ENCODE measurements around the gene USP34. TPM values are rescaled to one million over a fixed set of nuclear protein-coding genes. Genes with fewer than 3 reads are reported as not detected.

USP34 gene
- total and polyA plus RNA-seq, 4 donors = 13.4 to 82.7 (median 51.1) TPM

DNA sequence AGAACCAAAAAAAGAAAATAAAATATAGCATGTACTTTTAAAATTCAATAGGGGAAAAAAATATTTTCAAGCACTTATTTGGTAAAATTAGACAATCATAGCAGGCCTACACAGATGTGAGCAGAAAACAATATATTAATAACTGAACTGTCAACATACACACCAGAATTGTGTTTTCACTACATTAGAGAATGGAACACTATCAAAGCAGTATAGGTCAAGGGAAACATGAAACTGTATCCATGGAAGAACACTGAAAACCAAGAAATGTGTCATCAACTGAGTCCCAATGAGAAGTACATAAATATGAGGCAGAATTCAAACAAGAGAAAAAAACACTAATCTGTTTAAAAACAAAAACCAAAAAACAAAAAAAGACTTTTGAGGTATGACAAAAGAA, 132.4 kb downstream of the USP34 start:
- Histone ChIP-seq H3K27ac (ENCODE audit: low read depth in 1 of 2, low read length in 2 of 2) (no peak overlapping the region), H3K36me3 (ENCODE audit: control insufficient read depth in 4 of 4, insufficient read depth in 3 of 4, low read depth in 1 of 4, low read length in 3 of 4) (peaks cover 4 to 31% (median 21%) of the 10 kb centered on the region in 4 donors), H3K27me3 (ENCODE audit: control insufficient read depth in 4 of 4, insufficient read depth in 4 of 4, low read length in 3 of 4) (no peaks in the 10 kb centered on the region), H3K9me3 (ENCODE audit: control insufficient read depth in 4 of 4, low read length in 3 of 4) (no peaks in the 10 kb centered on the region), H3K4me3 (ENCODE audit: low read depth in 1 of 3, low read length in 3 of 3) (no peak overlapping the region), H3K4me1 (ENCODE audit: control insufficient read depth in 4 of 4, insufficient read depth in 4 of 4, low read length in 3 of 4) (no peaks in the 10 kb centered on the region), H3K9ac (ENCODE audit: low read depth in 1 of 2, low read length in 2 of 2) (no peak overlapping the region)
- TF ChIP-seq TAF1 (conservative IDR thresholded peaks at IDR 0.05) (no peak), NR2F2 (IDR thresholded peaks at IDR 0.05) (no peak), RAD21 (IDR thresholded peaks at IDR 0.05) (no peak), HNF4G (IDR thresholded peaks at IDR 0.05) (no peak), FOXA1 (IDR thresholded peaks at IDR 0.05) (no peak), EGR1 (IDR thresholded peaks at IDR 0.05; ENCODE audit: low read depth in 2 of 2) (no peak), FOXA2 (IDR thresholded peaks at IDR 0.05) (no peak), SP1 (IDR thresholded peaks at IDR 0.05) (no peak), RXRA (IDR thresholded peaks at IDR 0.05) (no peak), YY1 (IDR thresholded peaks at IDR 0.05) (no peak)
- TF ChIP-seq, protein P1, sequence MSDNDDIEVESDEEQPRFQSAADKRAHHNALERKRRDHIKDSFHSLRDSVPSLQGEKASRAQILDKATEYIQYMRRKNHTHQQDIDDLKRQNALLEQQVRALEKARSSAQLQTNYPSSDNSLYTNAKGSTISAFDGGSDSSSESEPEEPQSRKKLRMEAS (IDR thresholded peaks at IDR 0.05) = no peak
- TF ChIP-seq, protein P2, sequence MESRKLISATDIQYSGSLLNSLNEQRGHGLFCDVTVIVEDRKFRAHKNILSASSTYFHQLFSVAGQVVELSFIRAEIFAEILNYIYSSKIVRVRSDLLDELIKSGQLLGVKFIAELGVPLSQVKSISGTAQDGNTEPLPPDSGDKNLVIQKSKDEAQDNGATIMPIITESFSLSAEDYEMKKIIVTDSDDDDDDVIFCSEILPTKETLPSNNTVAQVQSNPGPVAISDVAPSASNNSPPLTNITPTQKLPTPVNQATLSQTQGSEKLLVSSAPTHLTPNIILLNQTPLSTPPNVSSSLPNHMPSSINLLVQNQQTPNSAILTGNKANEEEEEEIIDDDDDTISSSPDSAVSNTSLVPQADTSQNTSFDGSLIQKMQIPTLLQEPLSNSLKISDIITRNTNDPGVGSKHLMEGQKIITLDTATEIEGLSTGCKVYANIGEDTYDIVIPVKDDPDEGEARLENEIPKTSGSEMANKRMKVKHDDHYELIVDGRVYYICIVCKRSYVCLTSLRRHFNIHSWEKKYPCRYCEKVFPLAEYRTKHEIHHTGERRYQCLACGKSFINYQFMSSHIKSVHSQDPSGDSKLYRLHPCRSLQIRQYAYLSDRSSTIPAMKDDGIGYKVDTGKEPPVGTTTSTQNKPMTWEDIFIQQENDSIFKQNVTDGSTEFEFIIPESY (IDR thresholded peaks at IDR 0.05) = no peak
- TF ChIP-seq, protein P3, sequence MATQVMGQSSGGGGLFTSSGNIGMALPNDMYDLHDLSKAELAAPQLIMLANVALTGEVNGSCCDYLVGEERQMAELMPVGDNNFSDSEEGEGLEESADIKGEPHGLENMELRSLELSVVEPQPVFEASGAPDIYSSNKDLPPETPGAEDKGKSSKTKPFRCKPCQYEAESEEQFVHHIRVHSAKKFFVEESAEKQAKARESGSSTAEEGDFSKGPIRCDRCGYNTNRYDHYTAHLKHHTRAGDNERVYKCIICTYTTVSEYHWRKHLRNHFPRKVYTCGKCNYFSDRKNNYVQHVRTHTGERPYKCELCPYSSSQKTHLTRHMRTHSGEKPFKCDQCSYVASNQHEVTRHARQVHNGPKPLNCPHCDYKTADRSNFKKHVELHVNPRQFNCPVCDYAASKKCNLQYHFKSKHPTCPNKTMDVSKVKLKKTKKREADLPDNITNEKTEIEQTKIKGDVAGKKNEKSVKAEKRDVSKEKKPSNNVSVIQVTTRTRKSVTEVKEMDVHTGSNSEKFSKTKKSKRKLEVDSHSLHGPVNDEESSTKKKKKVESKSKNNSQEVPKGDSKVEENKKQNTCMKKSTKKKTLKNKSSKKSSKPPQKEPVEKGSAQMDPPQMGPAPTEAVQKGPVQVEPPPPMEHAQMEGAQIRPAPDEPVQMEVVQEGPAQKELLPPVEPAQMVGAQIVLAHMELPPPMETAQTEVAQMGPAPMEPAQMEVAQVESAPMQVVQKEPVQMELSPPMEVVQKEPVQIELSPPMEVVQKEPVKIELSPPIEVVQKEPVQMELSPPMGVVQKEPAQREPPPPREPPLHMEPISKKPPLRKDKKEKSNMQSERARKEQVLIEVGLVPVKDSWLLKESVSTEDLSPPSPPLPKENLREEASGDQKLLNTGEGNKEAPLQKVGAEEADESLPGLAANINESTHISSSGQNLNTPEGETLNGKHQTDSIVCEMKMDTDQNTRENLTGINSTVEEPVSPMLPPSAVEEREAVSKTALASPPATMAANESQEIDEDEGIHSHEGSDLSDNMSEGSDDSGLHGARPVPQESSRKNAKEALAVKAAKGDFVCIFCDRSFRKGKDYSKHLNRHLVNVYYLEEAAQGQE (IDR thresholded peaks at IDR 0.05) = no peak
- TF ChIP-seq, protein P4, sequence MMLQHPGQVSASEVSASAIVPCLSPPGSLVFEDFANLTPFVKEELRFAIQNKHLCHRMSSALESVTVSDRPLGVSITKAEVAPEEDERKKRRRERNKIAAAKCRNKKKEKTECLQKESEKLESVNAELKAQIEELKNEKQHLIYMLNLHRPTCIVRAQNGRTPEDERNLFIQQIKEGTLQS (IDR thresholded peaks at IDR 0.05) = no peak
- TF ChIP-seq, protein P5, sequence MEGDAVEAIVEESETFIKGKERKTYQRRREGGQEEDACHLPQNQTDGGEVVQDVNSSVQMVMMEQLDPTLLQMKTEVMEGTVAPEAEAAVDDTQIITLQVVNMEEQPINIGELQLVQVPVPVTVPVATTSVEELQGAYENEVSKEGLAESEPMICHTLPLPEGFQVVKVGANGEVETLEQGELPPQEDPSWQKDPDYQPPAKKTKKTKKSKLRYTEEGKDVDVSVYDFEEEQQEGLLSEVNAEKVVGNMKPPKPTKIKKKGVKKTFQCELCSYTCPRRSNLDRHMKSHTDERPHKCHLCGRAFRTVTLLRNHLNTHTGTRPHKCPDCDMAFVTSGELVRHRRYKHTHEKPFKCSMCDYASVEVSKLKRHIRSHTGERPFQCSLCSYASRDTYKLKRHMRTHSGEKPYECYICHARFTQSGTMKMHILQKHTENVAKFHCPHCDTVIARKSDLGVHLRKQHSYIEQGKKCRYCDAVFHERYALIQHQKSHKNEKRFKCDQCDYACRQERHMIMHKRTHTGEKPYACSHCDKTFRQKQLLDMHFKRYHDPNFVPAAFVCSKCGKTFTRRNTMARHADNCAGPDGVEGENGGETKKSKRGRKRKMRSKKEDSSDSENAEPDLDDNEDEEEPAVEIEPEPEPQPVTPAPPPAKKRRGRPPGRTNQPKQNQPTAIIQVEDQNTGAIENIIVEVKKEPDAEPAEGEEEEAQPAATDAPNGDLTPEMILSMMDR (IDR thresholded peaks at IDR 0.05; ENCODE audit: low read depth, low read length, missing input control) = no peak
- DNase-seq (ENCODE audit: low spot score) = no peak

DNA sequence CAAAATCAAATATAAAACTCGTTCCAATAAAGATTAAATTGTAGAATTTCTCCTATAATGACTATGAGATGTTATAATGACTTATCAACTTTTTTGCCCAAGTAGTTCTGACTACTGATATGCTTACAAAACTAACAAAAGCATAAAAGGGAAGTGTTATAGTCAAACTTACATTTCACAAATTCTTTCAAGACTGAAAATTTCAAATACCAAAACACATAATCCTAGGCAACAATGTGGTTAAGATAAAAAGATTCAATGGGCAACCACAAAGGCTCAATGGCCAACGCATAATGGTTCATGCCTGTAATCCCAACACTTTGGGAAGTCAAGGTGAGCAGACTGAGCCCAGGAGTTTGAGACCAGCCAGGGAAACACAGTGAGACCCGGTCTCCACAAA, 135.7 kb downstream of the USP34 start:
- no peak overlapping the region for H3K9ac ChIP-seq (ENCODE audit: low read depth in 1 of 2, low read length in 2 of 2)
- no peaks in the 10 kb centered on the region for H3K4me1 ChIP-seq (ENCODE audit: control insufficient read depth in 4 of 4, insufficient read depth in 4 of 4, low read length in 3 of 4)
- no peak for DNase-seq (ENCODE audit: low spot score)
- H3K36me3 ChIP-seq (ENCODE audit: control insufficient read depth in 4 of 4, insufficient read depth in 3 of 4, low read depth in 1 of 4, low read length in 3 of 4) = peaks cover 3 to 31% (median 13%) of the 10 kb centered on the region in 4 donors
- no peaks in the 10 kb centered on the region for H3K9me3 ChIP-seq (ENCODE audit: control insufficient read depth in 4 of 4, low read length in 3 of 4)
- 96% methylated on average over 3 of the region's 3 CpGs for WGBS
- H3K27ac ChIP-seq (ENCODE audit: low read depth in 1 of 2, low read length in 2 of 2) = no peak overlapping the region
- H3K4me3 ChIP-seq (ENCODE audit: low read depth in 1 of 3, low read length in 3 of 3) = no peak overlapping the region
- no peaks in the 10 kb centered on the region for H3K27me3 ChIP-seq (ENCODE audit: control insufficient read depth in 4 of 4, insufficient read depth in 4 of 4, low read length in 3 of 4)
- TF ChIP-seq FOXA2 (IDR thresholded peaks at IDR 0.05) (no peak), GABPA (IDR thresholded peaks at IDR 0.05 in 1 of 2, conservative IDR thresholded peaks at IDR 0.05 in 1 of 2) (no peak), NR2F2 (IDR thresholded peaks at IDR 0.05) (no peak), HNF4A (conservative IDR thresholded peaks at IDR 0.05) (no peak), JUND (IDR thresholded peaks at IDR 0.05) (no peak), RXRA (IDR thresholded peaks at IDR 0.05) (no peak), HNF4G (IDR thresholded peaks at IDR 0.05) (no peak), RAD21 (IDR thresholded peaks at IDR 0.05) (no peak)
- TF ChIP-seq, protein P2 (IDR thresholded peaks at IDR 0.05) = no peak
- TF ChIP-seq, protein P4 (IDR thresholded peaks at IDR 0.05) = no peak
- TF ChIP-seq, protein P3 (IDR thresholded peaks at IDR 0.05) = no peak
- TF ChIP-seq, protein P1 (IDR thresholded peaks at IDR 0.05) = no peak

Measured in liver (tissue), 9 donors.